ENCODE measurements around the gene PLXND1.

Gene PLXND1

DNA sequence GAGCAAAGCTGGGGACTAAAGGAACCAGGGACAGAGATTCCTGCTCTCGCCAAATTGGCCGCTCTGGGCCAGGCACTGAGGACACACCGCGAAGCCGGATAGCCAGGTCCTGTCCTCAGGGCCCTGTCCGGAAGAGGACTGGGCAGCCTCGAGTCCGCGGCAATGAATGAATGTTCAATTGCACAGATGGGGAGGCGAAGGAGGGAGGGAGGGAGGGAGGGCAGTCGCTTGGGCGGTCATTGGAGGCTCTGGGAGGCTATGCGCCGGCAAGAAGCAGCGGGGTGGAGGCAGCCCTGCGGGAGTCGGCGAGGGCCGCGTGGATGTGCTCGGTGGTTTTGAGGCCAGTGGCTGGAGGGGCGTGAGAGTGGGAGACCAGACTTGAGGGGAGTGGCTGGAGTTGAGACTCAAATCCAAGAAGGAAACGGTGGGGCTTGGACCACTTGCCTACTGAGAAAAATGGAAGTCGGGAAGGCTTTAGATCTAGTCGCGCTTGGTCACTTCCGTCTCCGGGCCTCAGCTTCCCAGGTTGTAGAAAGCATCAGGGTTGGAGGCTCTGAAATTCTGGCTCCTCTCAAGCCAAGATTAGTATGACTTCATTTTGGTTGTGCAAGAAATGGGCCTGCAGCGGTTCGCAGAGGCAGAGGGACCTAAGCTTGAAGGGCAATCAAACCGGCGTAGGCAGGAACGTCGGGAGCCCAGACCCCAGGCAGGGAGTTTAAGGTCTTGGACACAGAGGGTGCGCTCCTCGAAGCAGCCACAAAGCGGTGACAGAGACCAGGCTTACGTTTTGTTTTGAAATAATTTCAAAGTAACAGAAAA is 21.1 kb upstream of the PLXND1 start:
- in situ Hi-C loops (cut with MboI; ENCODE audit: low pct_unique_long_range_greater_than_20kb, low sequenced_read_pairs, unreplicated experiment): no loop called here
- peak; percentile 90 for DNase-seq (ENCODE audit: low spot score)

DNA sequence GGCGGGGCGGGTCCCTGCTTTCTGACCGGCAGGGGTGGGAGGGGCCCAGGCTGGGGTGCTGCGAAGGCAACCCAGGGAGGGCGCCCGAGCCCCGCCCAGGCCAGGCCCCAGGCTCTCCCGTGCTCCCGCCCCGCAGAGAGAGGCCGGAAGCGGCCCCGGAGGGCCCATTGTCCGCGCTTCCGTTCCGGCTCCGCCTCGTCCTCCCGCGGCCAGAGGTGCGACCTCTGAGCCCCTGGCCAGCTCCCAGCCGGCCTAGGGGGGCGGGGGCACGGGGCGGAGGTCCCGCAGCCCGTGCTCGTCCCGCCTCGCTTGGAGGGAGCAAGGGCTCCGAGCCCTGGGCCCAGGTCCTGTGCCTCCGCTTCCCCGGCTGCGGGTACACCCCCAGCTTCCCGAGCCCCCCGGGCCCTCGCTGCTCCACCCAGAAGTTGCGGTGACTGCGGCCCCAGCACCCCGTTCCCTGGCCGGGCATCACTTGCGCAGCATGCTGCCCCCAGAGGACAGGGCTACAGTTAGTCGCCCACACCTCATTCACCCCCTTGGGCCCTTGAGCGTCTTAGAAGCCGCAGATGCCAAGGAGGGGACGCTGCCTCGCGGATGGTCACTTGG is 20.4 kb upstream of the PLXND1 start:
- in situ Hi-C loops (cut with MboI; ENCODE audit: low pct_unique_long_range_greater_than_20kb, low sequenced_read_pairs, unreplicated experiment): no loop called here
- DNase-seq (ENCODE audit: low spot score): peak; percentile 97
- TF ChIP-seq, protein P1, sequence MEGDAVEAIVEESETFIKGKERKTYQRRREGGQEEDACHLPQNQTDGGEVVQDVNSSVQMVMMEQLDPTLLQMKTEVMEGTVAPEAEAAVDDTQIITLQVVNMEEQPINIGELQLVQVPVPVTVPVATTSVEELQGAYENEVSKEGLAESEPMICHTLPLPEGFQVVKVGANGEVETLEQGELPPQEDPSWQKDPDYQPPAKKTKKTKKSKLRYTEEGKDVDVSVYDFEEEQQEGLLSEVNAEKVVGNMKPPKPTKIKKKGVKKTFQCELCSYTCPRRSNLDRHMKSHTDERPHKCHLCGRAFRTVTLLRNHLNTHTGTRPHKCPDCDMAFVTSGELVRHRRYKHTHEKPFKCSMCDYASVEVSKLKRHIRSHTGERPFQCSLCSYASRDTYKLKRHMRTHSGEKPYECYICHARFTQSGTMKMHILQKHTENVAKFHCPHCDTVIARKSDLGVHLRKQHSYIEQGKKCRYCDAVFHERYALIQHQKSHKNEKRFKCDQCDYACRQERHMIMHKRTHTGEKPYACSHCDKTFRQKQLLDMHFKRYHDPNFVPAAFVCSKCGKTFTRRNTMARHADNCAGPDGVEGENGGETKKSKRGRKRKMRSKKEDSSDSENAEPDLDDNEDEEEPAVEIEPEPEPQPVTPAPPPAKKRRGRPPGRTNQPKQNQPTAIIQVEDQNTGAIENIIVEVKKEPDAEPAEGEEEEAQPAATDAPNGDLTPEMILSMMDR (IDR thresholded peaks at IDR 0.05; ENCODE audit: extremely low read depth, insufficient read depth, missing control alignments): peak; percentile 18

More for the DNA sequence above, 21.1 kb upstream of the PLXND1 start:
- TF ChIP-seq, protein P1 (IDR thresholded peaks at IDR 0.05; ENCODE audit: extremely low read depth, insufficient read depth, missing control alignments): peak; percentile 89

DNA sequence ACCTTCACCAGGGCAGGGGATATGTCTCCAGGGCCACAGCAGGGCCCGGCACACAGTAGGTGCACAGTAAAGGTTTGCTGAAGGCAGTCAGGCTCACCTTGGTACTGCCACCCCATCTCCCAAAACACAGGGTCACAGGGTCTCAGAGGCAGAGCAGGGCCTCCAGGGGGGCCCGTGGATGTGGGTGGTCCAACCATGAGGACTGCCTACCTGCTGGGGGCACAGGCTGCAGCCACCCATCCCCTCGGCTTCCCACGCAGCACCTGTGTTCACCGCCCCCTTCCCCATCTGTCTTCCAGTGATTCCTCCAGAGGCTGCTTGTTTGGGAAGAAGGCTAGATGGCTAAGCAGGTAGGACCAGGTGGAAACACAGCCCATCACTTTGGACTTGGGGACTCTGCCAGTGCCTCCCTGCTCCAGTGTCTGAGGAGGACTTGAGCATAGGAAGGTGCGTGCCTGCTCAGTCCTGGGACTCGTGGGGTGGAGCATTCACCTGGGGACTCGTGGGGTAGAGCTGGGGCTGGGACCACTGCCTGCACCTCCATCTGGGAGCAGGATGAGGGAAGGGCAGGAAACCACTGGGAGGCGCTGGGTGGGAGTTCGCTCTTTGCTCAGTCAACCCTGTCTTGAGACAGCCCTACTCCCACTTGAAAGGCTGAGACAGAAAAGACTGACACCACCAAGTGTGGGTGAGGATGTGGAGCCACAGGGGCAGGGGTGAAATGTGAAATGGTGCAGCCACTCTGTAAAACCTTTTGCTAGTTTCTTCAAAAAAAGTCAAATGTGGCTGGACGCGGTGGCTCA is 18.8 kb upstream of the PLXND1 start:
- peak; percentile 21 for DNase-seq (ENCODE audit: low spot score)
- TF ChIP-seq, protein P1 (IDR thresholded peaks at IDR 0.05; ENCODE audit: extremely low read depth, insufficient read depth, missing control alignments): peak; percentile 5
- in situ Hi-C loops (cut with MboI; ENCODE audit: low pct_unique_long_range_greater_than_20kb, low sequenced_read_pairs, unreplicated experiment): no loop called here

DNA sequence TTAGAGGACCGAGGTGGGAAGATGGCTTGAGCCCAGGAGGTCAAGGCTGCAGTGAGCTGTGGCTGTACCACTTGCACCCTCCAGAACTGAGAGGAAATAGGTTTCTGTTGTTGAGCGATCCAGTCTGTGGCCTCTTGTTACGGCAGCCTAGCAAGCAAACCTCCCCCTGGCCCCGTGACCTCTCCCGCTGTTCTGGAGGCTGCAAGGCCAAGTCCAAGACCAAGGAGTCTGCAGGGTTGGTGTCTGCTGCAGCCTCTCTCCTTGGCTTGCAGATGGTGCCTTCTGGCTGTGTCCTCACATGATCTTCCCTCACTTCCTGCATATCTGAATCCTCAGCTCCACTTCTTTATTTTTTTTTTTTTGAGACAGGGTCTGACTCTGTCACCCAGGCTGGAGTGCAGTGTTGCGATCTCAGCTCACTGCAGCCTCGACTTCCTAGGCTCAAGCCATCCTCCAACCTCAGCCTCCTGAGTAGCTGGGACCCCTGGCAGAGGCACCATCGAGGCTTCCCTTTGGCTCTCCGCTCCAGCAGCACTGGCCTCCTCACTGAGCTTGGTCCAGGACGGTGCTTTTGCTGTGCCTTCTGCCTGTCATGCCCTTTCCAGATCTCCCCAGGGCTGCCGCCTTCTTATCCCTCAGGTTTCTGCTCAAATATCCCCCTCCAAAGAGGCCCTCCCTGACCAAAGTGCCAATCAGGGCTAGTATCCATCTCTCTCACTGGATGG is 18.0 kb upstream of the PLXND1 start:
- in situ Hi-C loops (cut with MboI; ENCODE audit: low pct_unique_long_range_greater_than_20kb, low sequenced_read_pairs, unreplicated experiment): no loop called here
- TF ChIP-seq, protein P1 (IDR thresholded peaks at IDR 0.05; ENCODE audit: extremely low read depth, insufficient read depth, missing control alignments): no peak
- no peak for DNase-seq (ENCODE audit: low spot score)

DNA sequence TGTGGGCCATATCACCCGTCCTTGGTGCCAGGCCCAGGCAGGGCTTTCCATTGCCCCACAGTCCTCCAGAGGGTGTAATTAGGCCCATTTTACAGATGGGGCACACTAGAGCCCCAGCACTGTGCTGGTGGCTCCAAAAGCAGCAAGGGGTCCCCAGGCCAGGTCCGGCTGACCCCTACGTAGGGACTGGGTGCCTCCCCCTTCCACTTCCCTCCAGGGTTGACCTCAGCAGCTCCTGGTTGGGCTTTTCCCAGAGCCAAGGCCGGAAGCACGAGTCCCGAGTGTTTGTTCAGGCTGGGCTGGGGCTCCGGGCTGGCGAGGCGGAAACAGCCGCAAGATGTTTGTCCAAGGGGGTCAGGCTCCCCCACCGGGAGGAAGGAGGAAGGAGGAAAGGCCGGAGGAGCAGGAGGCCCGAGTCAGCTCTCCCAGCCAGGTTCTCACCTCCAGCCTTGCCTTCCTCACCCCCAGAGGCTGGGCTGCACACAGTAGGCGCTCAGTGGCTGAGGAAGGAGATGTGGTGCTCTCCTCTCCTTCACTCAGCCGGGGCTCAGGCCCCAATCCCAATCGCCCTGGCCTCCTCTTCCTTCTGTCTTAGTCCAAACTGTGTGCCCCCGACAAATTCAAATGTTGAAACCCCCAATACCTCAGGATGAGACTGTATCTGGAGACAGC is 17.1 kb upstream of the PLXND1 start:
- DNase-seq (ENCODE audit: low spot score): no peak
- TF ChIP-seq, protein P1 (IDR thresholded peaks at IDR 0.05; ENCODE audit: extremely low read depth, insufficient read depth, missing control alignments): no peak
- in situ Hi-C loops (cut with MboI; ENCODE audit: low pct_unique_long_range_greater_than_20kb, low sequenced_read_pairs, unreplicated experiment): no loop called here

Data from GM13977 (cell line).